Testis (tissue), 2 donors: ENCODE measurements around the gene ETFB.

Experiments used
- POLR2A ChIP-seq: fragments of 450-650 bp; IDR thresholded peaks from one replicate; pipeline ENCODE4 v1.6.1; 2017; ENCODE audit warnings: antibody characterized with exemption, mild to moderate bottlenecking, moderate library complexity
- TF ChIP-seq, protein P1 (sequence below), 3 experiments: fragments of 450-650 bp in 2 of 3; fragments of 200-600 bp in 1 of 3; sonication (generic) in 1 of 3; IDR thresholded peaks; one replicate each; pipeline ENCODE4 v1.5.1; 2016 to 2019; ENCODE audit warnings: antibody characterized with exemption in 3 of 3, mild to moderate bottlenecking in 2 of 3, moderate library complexity in 1 of 3

DNA sequence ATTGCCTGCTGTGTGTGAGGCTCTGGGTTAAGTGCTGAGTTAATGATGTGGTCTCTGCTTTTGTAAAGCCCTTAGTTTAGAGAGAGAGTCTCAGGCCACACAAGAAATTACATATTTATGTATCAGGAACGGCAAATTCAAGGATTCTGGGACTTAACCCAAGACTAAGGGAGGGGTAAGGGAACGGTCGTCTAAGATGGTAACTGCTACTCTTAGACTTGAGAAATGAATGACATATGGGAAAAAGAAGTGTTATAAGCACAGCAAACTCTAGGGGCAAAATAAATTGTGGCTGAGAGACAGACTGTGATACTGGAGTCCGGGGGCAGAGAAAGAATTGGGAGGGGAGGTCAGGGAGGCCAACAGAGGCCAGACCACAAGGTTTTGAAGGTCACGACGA is 34.5 kb downstream of the ETFB start:
- TF ChIP-seq, protein P1, sequence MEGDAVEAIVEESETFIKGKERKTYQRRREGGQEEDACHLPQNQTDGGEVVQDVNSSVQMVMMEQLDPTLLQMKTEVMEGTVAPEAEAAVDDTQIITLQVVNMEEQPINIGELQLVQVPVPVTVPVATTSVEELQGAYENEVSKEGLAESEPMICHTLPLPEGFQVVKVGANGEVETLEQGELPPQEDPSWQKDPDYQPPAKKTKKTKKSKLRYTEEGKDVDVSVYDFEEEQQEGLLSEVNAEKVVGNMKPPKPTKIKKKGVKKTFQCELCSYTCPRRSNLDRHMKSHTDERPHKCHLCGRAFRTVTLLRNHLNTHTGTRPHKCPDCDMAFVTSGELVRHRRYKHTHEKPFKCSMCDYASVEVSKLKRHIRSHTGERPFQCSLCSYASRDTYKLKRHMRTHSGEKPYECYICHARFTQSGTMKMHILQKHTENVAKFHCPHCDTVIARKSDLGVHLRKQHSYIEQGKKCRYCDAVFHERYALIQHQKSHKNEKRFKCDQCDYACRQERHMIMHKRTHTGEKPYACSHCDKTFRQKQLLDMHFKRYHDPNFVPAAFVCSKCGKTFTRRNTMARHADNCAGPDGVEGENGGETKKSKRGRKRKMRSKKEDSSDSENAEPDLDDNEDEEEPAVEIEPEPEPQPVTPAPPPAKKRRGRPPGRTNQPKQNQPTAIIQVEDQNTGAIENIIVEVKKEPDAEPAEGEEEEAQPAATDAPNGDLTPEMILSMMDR (IDR thresholded peaks at IDR 0.05), result no peak
- TF ChIP-seq POLR2A, result no peak
